NOMO-1 (cell line): ENCODE data around the gene CABCOCO1.

Experiments
- DNase-seq, 2 experiments: peaks; one replicate each; lab custom pipeline; 2025; ENCODE audit not compliant: unreplicated experiment in 2 of 2; lab: John Stamatoyannopoulos, UW

The CABCOCO1 gene

GRCh38 chr10:61662794-61663259, at the start of gene CABCOCO1:
TSS of gene CABCOCO1 (plus strand) at chr10:61662929. CDS start at chr10:61662973, 44 bp downstream.
- DNase-seq, result no peak

- DNase-seq, result no peak
These were observed 49.1 kb upstream of the CABCOCO1 start for GRCh38 chr10:61613665-61614064.

GRCh38 chr10:61616611-61617010, 46.1 kb upstream of the CABCOCO1 start:
- DNase-seq, result no peak

GRCh38 chr10:61617180-61617579, 45.5 kb upstream of the CABCOCO1 start:
- DNase-seq, result no peak

GRCh38 chr10:61617586-61617985, 45.1 kb upstream of the CABCOCO1 start:
- DNase-seq, result no peak

- no peak for DNase-seq
These were observed 44.3 kb upstream of the CABCOCO1 start for GRCh38 chr10:61618388-61618961.

- DNase-seq, result no peak
These were observed 42.2 kb upstream of the CABCOCO1 start for GRCh38 chr10:61620506-61620905.

GRCh38 chr10:61621605-61622051, 41.1 kb upstream of the CABCOCO1 start:
- no peak for DNase-seq

- no peak for DNase-seq
These were observed 39.6 kb upstream of the CABCOCO1 start for GRCh38 chr10:61623161-61623560.

- DNase-seq, result no peak
These were observed 36.5 kb upstream of the CABCOCO1 start for GRCh38 chr10:61626209-61626608.

- DNase-seq, result no peak
These were observed 35.5 kb upstream of the CABCOCO1 start for GRCh38 chr10:61627266-61627665.

- no peak for DNase-seq
These were observed 34.4 kb upstream of the CABCOCO1 start for GRCh38 chr10:61628151-61628874.

- no peak for DNase-seq
These were observed 33.7 kb upstream of the CABCOCO1 start for GRCh38 chr10:61628875-61629513.

GRCh38 chr10:61629576-61629975, 33.2 kb upstream of the CABCOCO1 start:
- DNase-seq, result no peak

- DNase-seq, result no peak
These were observed 30.6 kb upstream of the CABCOCO1 start for GRCh38 chr10:61632057-61632670.

GRCh38 chr10:61633665-61634064, 29.1 kb upstream of the CABCOCO1 start:
- no peak for DNase-seq

GRCh38 chr10:61634746-61635145, 28.0 kb upstream of the CABCOCO1 start:
- no peak for DNase-seq

- DNase-seq, result no peak
These were observed 27.3 kb upstream of the CABCOCO1 start for GRCh38 chr10:61635471-61635870.

- no peak for DNase-seq
These were observed 26.8 kb upstream of the CABCOCO1 start for GRCh38 chr10:61635932-61636331.

GRCh38 chr10:61639952-61640351, 22.8 kb upstream of the CABCOCO1 start:
- no peak for DNase-seq

GRCh38 chr10:61640856-61641255, 21.9 kb upstream of the CABCOCO1 start:
- DNase-seq, result no peak
